Neural progenitor cell (in vitro differentiated cells): ENCODE data around the gene USP49.

ENCODE experiments used
- EZH2 ChIP-seq: fragments of 200-600 bp; sonication (generic); IDR thresholded peaks from 2 replicates; pipeline ENCODE4 v1.6.1; 2017; ENCODE audit warnings: antibody characterized with exemption, mild to moderate bottlenecking, moderate library complexity
- EZH2phosphoT487 ChIP-seq: fragments of 200-600 bp; sonication (generic); IDR thresholded peaks from 2 replicates; pipeline ENCODE4 v1.6.1; 2017; ENCODE audit warnings: antibody characterized with exemption
- TF ChIP-seq, protein P1 (sequence below): fragments of 200-600 bp; sonication (generic); IDR thresholded peaks from 2 replicates; pipeline ENCODE4 v1.5.1; 2017; ENCODE audit warnings: antibody characterized with exemption, mild to moderate bottlenecking

GRCh38 chr6:41758641-41759035, 136.5 kb downstream of the USP49 start:
- TF ChIP-seq, protein P1, sequence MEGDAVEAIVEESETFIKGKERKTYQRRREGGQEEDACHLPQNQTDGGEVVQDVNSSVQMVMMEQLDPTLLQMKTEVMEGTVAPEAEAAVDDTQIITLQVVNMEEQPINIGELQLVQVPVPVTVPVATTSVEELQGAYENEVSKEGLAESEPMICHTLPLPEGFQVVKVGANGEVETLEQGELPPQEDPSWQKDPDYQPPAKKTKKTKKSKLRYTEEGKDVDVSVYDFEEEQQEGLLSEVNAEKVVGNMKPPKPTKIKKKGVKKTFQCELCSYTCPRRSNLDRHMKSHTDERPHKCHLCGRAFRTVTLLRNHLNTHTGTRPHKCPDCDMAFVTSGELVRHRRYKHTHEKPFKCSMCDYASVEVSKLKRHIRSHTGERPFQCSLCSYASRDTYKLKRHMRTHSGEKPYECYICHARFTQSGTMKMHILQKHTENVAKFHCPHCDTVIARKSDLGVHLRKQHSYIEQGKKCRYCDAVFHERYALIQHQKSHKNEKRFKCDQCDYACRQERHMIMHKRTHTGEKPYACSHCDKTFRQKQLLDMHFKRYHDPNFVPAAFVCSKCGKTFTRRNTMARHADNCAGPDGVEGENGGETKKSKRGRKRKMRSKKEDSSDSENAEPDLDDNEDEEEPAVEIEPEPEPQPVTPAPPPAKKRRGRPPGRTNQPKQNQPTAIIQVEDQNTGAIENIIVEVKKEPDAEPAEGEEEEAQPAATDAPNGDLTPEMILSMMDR = no peak
- no peak for TF ChIP-seq EZH2
- TF ChIP-seq EZH2phosphoT487 = no peak
